ENCODE measurements around the gene B3GALT4.

The B3GALT4 gene

GRCh38 chr6:33277663-33278391 lies 904 bp downstream of the B3GALT4 start:
- H3K36me3 ChIP-seq (ENCODE audit: control insufficient read depth, low read length), result peaks cover 91% of the 10 kb centered on the region
- H4K20me1 ChIP-seq (ENCODE audit: control insufficient read depth, insufficient read depth, low read depth, low read length), result peaks cover 24% of the 10 kb centered on the region
- H3F3A ChIP-seq (ENCODE audit: control insufficient read depth, insufficient read depth), result peaks cover 69% of the 10 kb centered on the region

GRCh38 chr6:33278392-33278741 lies 1.4 kb downstream of the B3GALT4 start:
- Histone ChIP-seq H3K27ac (ENCODE audit: low read depth, low read length) (peak overlapping the region; percentile 80), H3K79me2 (ENCODE audit: control insufficient read depth, low read length) (peaks cover 26% of the 10 kb centered on the region), H3K9me3 (ENCODE audit: control insufficient read depth, insufficient read depth, low read length) (no peaks in the 10 kb centered on the region), H3K27me3 (ENCODE audit: control insufficient read depth, low read length) (no peaks in the 10 kb centered on the region), H3K4me1 (ENCODE audit: control insufficient read depth, low read length) (peaks cover 69% of the 10 kb centered on the region), H3K36me3 (ENCODE audit: control insufficient read depth, low read length) (peaks cover 90% of the 10 kb centered on the region), H3K4me3 (ENCODE audit: low read length) (peak overlapping the region; percentile 93), H3K4me2 (ENCODE audit: low read length) (peak overlapping the region; percentile 99), H3F3A (ENCODE audit: control insufficient read depth, insufficient read depth) (peaks cover 63% of the 10 kb centered on the region), H3K9me2 (replicated peaks; ENCODE audit: control insufficient read depth, low read length) (no peaks in the 10 kb centered on the region), H4K20me1 (ENCODE audit: control insufficient read depth, insufficient read depth, low read depth, low read length) (peaks cover 19% of the 10 kb centered on the region)
- no peak for TF ChIP-seq EZH2phosphoT487 (IDR thresholded peaks at IDR 0.05; ENCODE audit: borderline replicate concordance, low read length)
- TF ChIP-seq, protein P1, sequence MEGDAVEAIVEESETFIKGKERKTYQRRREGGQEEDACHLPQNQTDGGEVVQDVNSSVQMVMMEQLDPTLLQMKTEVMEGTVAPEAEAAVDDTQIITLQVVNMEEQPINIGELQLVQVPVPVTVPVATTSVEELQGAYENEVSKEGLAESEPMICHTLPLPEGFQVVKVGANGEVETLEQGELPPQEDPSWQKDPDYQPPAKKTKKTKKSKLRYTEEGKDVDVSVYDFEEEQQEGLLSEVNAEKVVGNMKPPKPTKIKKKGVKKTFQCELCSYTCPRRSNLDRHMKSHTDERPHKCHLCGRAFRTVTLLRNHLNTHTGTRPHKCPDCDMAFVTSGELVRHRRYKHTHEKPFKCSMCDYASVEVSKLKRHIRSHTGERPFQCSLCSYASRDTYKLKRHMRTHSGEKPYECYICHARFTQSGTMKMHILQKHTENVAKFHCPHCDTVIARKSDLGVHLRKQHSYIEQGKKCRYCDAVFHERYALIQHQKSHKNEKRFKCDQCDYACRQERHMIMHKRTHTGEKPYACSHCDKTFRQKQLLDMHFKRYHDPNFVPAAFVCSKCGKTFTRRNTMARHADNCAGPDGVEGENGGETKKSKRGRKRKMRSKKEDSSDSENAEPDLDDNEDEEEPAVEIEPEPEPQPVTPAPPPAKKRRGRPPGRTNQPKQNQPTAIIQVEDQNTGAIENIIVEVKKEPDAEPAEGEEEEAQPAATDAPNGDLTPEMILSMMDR (IDR thresholded peaks at IDR 0.05; ENCODE audit: low read depth, low read length, poor library complexity, severe bottlenecking), result no peak

More at GRCh38 chr6:33277663-33278391, 904 bp downstream of the B3GALT4 start:
- TF ChIP-seq EZH2phosphoT487 (IDR thresholded peaks at IDR 0.05; ENCODE audit: borderline replicate concordance, low read length), result no peak
- TF ChIP-seq, protein P1 (IDR thresholded peaks at IDR 0.05; ENCODE audit: low read depth, low read length, poor library complexity, severe bottlenecking), result no peak
- peak overlapping the region; percentile 80 for H3K27ac ChIP-seq (ENCODE audit: low read depth, low read length)
- H3K4me3 ChIP-seq (ENCODE audit: low read length), result peak overlapping the region; percentile 93
- peaks cover 71% of the 10 kb centered on the region for H3K4me1 ChIP-seq (ENCODE audit: control insufficient read depth, low read length)
- no peaks in the 10 kb centered on the region for H3K9me3 ChIP-seq (ENCODE audit: control insufficient read depth, insufficient read depth, low read length)
- H3K9me2 ChIP-seq (replicated peaks; ENCODE audit: control insufficient read depth, low read length), result no peaks in the 10 kb centered on the region
- peak overlapping the region; percentile 99 for H3K4me2 ChIP-seq (ENCODE audit: low read length)
- H3K79me2 ChIP-seq (ENCODE audit: control insufficient read depth, low read length), result peaks cover 31% of the 10 kb centered on the region
- no peaks in the 10 kb centered on the region for H3K27me3 ChIP-seq (ENCODE audit: control insufficient read depth, low read length)

- H3K36me3 ChIP-seq (ENCODE audit: control insufficient read depth, low read length), result peaks cover 90% of the 10 kb centered on the region
- no peaks in the 10 kb centered on the region for H3K27me3 ChIP-seq (ENCODE audit: control insufficient read depth, low read length)
- H3K27ac ChIP-seq (ENCODE audit: low read depth, low read length), result peak overlapping the region; percentile 80
- peaks cover 59% of the 10 kb centered on the region for H3F3A ChIP-seq (ENCODE audit: control insufficient read depth, insufficient read depth)
- H3K79me2 ChIP-seq (ENCODE audit: control insufficient read depth, low read length), result peaks cover 22% of the 10 kb centered on the region
- no peaks in the 10 kb centered on the region for H3K9me2 ChIP-seq (replicated peaks; ENCODE audit: control insufficient read depth, low read length)
- TF ChIP-seq, protein P1 (IDR thresholded peaks at IDR 0.05; ENCODE audit: low read depth, low read length, poor library complexity, severe bottlenecking), result no peak
- TF ChIP-seq EZH2phosphoT487 (IDR thresholded peaks at IDR 0.05; ENCODE audit: borderline replicate concordance, low read length), result no peak
- H3K9me3 ChIP-seq (ENCODE audit: control insufficient read depth, insufficient read depth, low read length), result no peaks in the 10 kb centered on the region
- H3K4me3 ChIP-seq (ENCODE audit: low read length), result no peak overlapping the region
- H3K4me2 ChIP-seq (ENCODE audit: low read length), result no peak overlapping the region; the same call in 1 of the 2 replicates
- H4K20me1 ChIP-seq (ENCODE audit: control insufficient read depth, insufficient read depth, low read depth, low read length), result peaks cover 14% of the 10 kb centered on the region
- peaks cover 64% of the 10 kb centered on the region for H3K4me1 ChIP-seq (ENCODE audit: control insufficient read depth, low read length)
These were observed 1.9 kb downstream of the B3GALT4 start for GRCh38 chr6:33278810-33279209.
